ENCODE measurements around the gene TUBG1. TPM values are rescaled to one million over a fixed set of nuclear protein-coding genes. Genes with fewer than 3 reads are reported as not detected.

TUBG1 gene
- total RNA-seq, result 10 to 100 TPM; 28.8 to 55.9 TPM

GRCh38 chr17:42609182-42609813 lies at the start of gene TUBG1, which contains the start of gene RETREG3:
TSS of gene TUBG1 (plus strand) at chr17:42609683. CDS start at chr17:42609738, 55 bp downstream.
TSS of gene RETREG3 (minus strand) at chr17:42609374. CDS start at chr17:42609324, 50 bp downstream.
- Histone ChIP-seq H3K27me3 (no peaks in the 10 kb centered on the region), H3K9me3 (no peaks in the 10 kb centered on the region), H3K4me1 (peaks cover 0 to 46% of the 10 kb centered on the region in 2 donors), H3K27ac (peak within 1 kb of the TSS; percentile 89 to 94), H3K4me3 (peak within 1 kb of the TSS; percentile 88 to 91), H3K36me3 (peaks cover 24% of the 10 kb centered on the region)
- TF ChIP-seq CTCF (IDR thresholded peaks at IDR 0.05), result peak in 1 of 2 donors; percentile 50
- DNase-seq (ENCODE audit: low spot score), result peak; percentile 98

GRCh38 chr17:42560246-42560645 lies 49.2 kb upstream of the TUBG1 start:
- TF ChIP-seq CTCF (IDR thresholded peaks at IDR 0.05), result no peak
- Histone ChIP-seq H3K4me1 (peaks cover 0 to 40% of the 10 kb centered on the region in 2 donors), H3K4me3 (no peak overlapping the region), H3K27me3 (no peaks in the 10 kb centered on the region), H3K27ac (no peak overlapping the region), H3K9me3 (no peaks in the 10 kb centered on the region), H3K36me3 (peaks cover 10% of the 10 kb centered on the region)
- DNase-seq (ENCODE audit: low spot score), result no peak

GRCh38 chr17:42561897-42562387 lies 47.5 kb upstream of the TUBG1 start, which contains the start of gene COASY:
TSS of gene COASY (plus strand) at chr17:42562148. CDS start at chr17:42562623, 475 bp downstream.
- H3K4me1 ChIP-seq, result peaks cover 0 to 39% of the 10 kb centered on the region in 2 donors
- DNase-seq (ENCODE audit: low spot score), result peak; percentile 97

GRCh38 chr17:42562388-42563142 lies 46.9 kb upstream of the TUBG1 start:
- Histone ChIP-seq H3K9me3 (no peaks in the 10 kb centered on the region), H3K27me3 (no peaks in the 10 kb centered on the region), H3K4me1 (peaks cover 0 to 42% of the 10 kb centered on the region in 2 donors), H3K4me3 (peak overlapping the region; percentile 71 to 88), H3K36me3 (peaks cover 19% of the 10 kb centered on the region), H3K27ac (peak overlapping the region; percentile 80 to 88)
- no peak for TF ChIP-seq CTCF (IDR thresholded peaks at IDR 0.05)
- DNase-seq (ENCODE audit: low spot score), result no peak

More at GRCh38 chr17:42561897-42562387, 47.5 kb upstream of the TUBG1 start, which contains the start of gene COASY:
- H3K4me3 ChIP-seq, result peak within 1 kb of the TSS; percentile 71 to 88
- H3K27ac ChIP-seq, result peak within 1 kb of the TSS; percentile 80 to 88
- peaks cover 19% of the 10 kb centered on the region for H3K36me3 ChIP-seq
- H3K27me3 ChIP-seq, result no peaks in the 10 kb centered on the region
- no peak for TF ChIP-seq CTCF (IDR thresholded peaks at IDR 0.05)
- no peaks in the 10 kb centered on the region for H3K9me3 ChIP-seq

GRCh38 chr17:42563143-42563509 lies 46.4 kb upstream of the TUBG1 start:
- H3K9me3 ChIP-seq, result no peaks in the 10 kb centered on the region
- H3K27me3 ChIP-seq, result no peaks in the 10 kb centered on the region
- peak overlapping the region; percentile 71 to 88 for H3K4me3 ChIP-seq
- peak overlapping the region in 1 of 2 donors; percentile 88 for H3K27ac ChIP-seq
- peaks cover 19% of the 10 kb centered on the region for H3K36me3 ChIP-seq
- H3K4me1 ChIP-seq, result peaks cover 0 to 48% of the 10 kb centered on the region in 2 donors
- DNase-seq (ENCODE audit: low spot score), result no peak
- TF ChIP-seq CTCF (IDR thresholded peaks at IDR 0.05), result no peak

All from right atrium auricular region (tissue), 2 donors.